VCaP (cell line): ENCODE measurements around the gene RIN3.

Source experiments
- H3K27ac ChIP-seq: fragments of 450-650 bp; 2 replicates; pipeline ENCODE4 v1.5.1; 2017
- CTCF ChIP-seq: fragments of 450-650 bp; conservative IDR thresholded peaks from 2 replicates; pipeline ENCODE4 v1.5.1; 2017; ENCODE audit warnings: mild to moderate bottlenecking, moderate library complexity

Gene RIN3

GRCh38 chr14:92658160-92658559, 144.6 kb downstream of the RIN3 start:
- H3K27ac ChIP-seq: no peak overlapping the region
- TF ChIP-seq CTCF: no peak

- no peak overlapping the region; the same call in 1 of the 2 replicates for H3K27ac ChIP-seq
Observed at GRCh38 chr14:92658684-92659083, 145.1 kb downstream of the RIN3 start.

GRCh38 chr14:92659765-92660561, 146.4 kb downstream of the RIN3 start:
- H3K27ac ChIP-seq: peak overlapping the region; percentile 44
- no peak for TF ChIP-seq CTCF

More at GRCh38 chr14:92658684-92659083, 145.1 kb downstream of the RIN3 start:
- TF ChIP-seq CTCF: no peak

- no peak for TF ChIP-seq CTCF
Observed at GRCh38 chr14:92660571-92660970, 147.0 kb downstream of the RIN3 start.

GRCh38 chr14:92663049-92663448, 149.5 kb downstream of the RIN3 start:
- H3K27ac ChIP-seq: no peak overlapping the region
- no peak for TF ChIP-seq CTCF

More at GRCh38 chr14:92660571-92660970, 147.0 kb downstream of the RIN3 start:
- H3K27ac ChIP-seq: peak overlapping the region; percentile 44; the same call in 1 of the 2 replicates

- no peak overlapping the region for H3K27ac ChIP-seq
- no peak for TF ChIP-seq CTCF
Observed at GRCh38 chr14:92665661-92666110, 152.1 kb downstream of the RIN3 start.

GRCh38 chr14:92666251-92666650, 152.7 kb downstream of the RIN3 start:
- no peak overlapping the region for H3K27ac ChIP-seq
- TF ChIP-seq CTCF: no peak
